HG03045 (cell line): ENCODE measurements around the gene FBXO11.
"Not testable (repeated sequence)": the region's sequence is repeated elsewhere in the genome, so short reads cannot be mapped to it uniquely, and the experiment has no call there.

Source experiments
- ATAC-seq: cut with Tn5 transposase; IDR thresholded peaks from one replicate; pipeline ENCODE4 v1.9.1; 2021; ENCODE audit warnings: mild to moderate bottlenecking, moderate library complexity; ENCODE audit not compliant: unreplicated experiment

Gene FBXO11

GRCh38 chr2:47906157-47907038, at the start of gene FBXO11:
Gene FBXO11, minus strand, starts transcription at chr2:47906498. Its CDS starts 778 bp downstream, at chr2:47905720.
- peak; percentile 85 for ATAC-seq

GRCh38 chr2:47950340-47951301, 44.3 kb upstream of the FBXO11 start:
- ATAC-seq: no peak

DNA sequence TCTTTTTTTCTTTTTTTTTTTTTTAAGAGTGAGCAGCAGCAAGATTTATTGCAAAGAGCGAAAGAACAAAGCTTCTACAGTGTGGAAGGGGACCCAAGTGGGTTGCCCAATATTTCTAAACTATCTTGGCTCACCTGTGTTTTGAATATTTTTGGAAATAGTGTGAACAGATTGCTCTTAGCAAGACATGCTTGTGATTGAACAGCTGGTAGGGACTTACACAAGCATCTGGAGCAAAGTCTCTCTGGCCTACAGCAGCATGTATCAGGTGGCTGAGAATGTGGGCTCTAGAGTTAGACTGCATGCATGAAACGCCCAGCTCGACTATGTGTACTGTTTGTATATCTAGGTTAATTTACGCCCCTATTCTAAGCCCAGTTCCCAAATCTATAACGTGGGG, 40.3 kb upstream of the FBXO11 start:
- ATAC-seq: no peak

GRCh38 chr2:47945046-47945781, 38.9 kb upstream of the FBXO11 start:
- ATAC-seq: no peak

DNA sequence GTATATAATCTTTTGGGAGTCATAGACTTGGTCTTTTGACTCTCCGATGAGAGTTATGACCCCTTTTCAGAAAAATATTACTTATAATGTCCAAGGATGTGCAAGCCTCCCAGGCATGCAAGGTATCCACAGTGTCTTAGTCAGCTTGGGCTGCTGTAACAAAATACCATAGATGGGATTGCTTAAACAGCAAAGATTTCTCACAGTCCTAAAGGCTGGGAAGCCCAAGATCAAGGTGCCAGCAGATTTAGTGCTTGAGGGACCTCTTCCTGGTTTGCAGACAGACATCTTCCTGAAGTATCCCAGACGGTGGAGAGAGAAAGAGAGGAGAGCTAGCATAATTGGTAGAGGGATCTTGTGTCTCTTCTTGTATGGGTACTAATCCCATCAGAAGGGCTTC, 35.6 kb upstream of the FBXO11 start:
- ATAC-seq: no peak

DNA sequence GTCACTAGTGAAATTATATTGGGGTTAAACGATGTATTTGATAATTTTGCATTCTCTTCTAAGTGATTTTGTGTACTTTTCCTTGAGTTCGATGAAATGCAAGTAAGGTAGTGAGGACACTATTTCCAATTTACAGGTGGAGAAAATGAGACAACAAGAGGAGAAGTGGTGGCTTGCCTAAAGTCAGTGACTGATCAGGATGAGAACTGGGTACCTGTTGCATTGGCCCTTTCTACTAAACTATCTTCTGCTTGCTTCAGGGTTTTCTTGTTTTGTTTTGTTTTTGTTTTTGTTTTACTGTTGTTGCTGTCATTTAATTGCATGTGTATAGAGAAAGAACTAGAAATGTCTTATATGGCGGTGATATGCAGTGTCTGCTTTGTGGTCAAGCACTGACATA, 31.4 kb upstream of the FBXO11 start:
- ATAC-seq: no peak

DNA sequence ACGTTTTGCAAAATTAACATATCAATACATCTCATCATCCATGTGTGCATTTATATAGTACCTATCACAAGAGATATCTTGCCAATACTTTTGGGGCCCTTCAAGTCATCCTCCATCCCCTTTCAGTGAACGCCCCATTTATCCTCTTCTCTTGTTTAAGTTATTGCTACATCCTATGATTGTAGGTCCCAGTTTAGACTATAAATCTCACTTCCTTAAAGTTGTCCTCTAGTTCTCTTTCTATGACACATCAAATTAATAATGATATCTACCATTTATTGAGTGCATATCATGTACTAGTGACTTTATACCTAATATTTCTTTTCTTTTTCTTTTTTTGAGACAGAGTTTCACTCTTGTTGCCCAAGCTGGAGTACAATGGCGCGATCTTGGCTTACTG, 28.8 kb upstream of the FBXO11 start:
- no peak for ATAC-seq

- no peak for ATAC-seq
Measured at GRCh38 chr2:47918043-47918442, 11.7 kb upstream of the FBXO11 start.

- no peak for ATAC-seq
Measured at GRCh38 chr2:47917276-47917961, 11.1 kb upstream of the FBXO11 start.

DNA sequence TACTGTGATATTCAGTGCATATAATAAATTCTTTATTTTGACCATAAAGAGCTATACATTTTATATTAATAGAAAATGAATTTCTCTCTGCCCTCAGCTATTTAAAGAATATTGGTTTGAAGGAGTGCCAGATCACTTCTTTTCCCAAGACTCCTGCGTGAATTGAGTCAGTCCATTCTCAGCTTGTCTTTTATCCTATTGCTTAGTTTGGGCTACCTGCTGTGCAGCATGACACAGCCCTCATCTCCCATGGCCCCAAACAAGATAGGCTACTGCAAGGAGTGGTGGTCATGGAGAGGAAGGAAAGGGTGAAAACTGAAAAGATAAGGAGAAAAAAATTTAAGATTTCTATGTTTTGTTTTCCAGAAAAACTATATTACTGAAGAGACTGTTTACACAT, 10.1 kb upstream of the FBXO11 start:
- no peak for ATAC-seq

- not testable (repeated sequence) for ATAC-seq
Measured at GRCh38 chr2:47910662-47911061, 4.4 kb upstream of the FBXO11 start.

- no peak for ATAC-seq
Measured at GRCh38 chr2:47908682-47909081, 2.4 kb upstream of the FBXO11 start.

DNA sequence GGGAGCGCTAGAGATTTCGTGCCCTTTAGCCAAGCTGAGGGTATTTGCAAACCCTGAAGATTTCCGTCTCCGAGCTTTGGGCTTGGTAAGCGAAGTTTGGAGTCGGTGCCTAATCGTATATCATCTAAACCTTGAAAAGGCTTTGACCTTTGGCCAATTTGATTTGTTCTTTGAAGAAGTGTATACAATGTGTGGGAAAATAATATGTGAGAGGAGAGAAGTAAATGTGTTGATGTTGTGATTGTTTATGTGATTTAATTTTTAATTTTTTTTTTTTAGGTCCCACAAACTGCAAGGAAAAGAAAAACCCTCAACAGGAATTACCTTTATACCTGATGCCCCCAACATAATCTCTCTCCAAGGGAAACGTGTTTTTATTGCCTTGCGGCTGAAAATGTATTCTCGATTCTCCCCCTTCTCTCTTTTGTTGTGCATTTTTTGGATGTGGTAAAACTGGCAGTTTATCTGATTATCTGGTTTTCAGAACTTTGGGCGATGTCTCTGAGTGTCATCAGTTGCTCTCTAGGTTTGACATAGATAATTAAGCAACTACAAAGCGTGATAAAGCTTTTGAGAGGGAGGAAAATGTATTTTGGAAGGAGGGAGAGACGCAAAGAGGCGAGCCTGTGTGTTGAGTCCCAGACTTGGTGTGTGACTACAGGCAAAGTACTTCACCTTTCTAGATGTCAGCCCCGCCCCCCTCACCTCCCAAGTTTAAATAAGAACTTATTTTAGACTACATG, 912 bp upstream of the FBXO11 start:
- ATAC-seq: no peak

- ATAC-seq: peak; percentile 13
Measured at GRCh38 chr2:47905386-47906156, 727 bp downstream of the FBXO11 start.

DNA sequence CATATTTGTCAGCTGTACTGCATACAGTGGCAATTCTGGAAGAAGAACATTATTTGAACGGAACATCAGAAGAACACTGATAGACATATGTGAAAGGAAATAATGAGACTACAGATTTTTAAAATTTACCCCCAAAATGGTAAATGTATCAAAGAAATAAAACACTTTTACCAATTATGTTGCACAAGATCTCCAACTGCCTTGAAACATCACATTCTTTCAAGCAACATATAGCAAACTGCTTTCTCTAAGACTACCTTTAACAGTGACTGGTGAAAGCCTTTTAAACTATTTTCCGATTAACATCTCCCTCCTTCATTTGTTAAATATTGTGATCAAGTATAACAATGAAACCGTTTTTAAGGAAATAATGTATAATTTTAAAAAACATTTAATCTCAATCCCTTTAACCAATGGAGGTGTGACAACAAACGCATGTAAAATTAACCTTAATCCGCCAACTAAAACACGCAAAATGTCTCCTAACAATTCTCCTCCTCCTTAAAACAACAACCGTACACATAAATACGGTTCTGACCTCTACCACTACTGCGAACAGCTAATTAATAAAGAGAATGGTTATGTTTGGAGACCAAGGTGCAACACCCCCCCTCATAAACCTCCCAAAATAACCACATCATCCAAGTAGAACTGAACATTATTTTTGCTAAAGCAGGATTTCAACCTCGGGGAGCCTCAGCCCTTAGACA, 2.4 kb downstream of the FBXO11 start:
- no peak for ATAC-seq

- ATAC-seq: not testable (repeated sequence)
Measured at GRCh38 chr2:47901892-47902291, 4.4 kb downstream of the FBXO11 start.

DNA sequence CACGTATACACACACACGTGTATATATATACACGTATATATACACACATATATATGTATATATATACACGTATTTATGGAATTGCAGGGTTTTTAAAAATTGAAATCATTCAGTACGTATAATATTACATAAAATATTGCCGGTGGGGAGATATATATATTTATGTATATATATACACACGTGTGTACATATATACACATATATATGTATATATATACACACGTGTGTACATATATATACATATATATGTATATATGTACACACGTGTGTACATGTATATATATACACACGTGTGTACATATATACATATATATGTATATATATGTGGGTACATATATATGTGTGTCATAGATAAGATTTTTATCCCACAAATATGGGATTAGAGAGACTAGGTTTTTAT, 5.4 kb downstream of the FBXO11 start:
- ATAC-seq: no peak
